ENCODE data around the gene CLEC18B. TPM values are rescaled to one million over a fixed set of nuclear protein-coding genes. Genes with fewer than 3 reads are reported as not detected.

The CLEC18B gene
- total RNA-seq, 1 experiment from 2014 or later: 0.87 TPM

GRCh38 chr16:74460542-74460941, 39.3 kb upstream of the CLEC18B start:
- POLR2A ChIA-PET (ENCODE audit: unreplicated experiment): interaction anchor here (0.7 kb wide), 1 partner anchor 14 kb away, joined by 3 read pairs; no protein-coding TSS in a partner anchor

DNA sequence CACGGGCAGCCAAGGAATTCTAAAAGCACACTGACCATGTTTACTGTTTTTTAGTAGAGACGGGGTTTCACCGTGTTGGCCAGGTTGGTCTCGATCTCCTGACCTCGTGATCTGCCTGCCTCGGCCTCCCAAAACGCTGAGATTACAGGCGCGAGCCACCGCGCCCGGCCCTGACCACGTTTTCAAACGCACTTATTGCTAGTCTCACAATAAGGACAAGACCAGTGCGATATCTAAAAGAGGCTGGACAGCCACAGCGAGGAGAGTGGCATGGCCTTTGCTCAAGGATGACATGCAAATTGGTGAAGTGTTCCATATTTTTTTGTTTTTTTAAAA, 35.0 kb upstream of the CLEC18B start:
- H3K9me2 ChIP-seq (replicated peaks; ENCODE audit: low read length): no peaks in the 10 kb centered on the region
- intact Hi-C loops (cut with micrococcal nuclease): no loop called here
- ATAC-seq (no peak), DNase-seq (no peak)
- POLR2A ChIA-PET (ENCODE audit: unreplicated experiment): no interaction called here
- no peaks in the 10 kb centered on the region for H3K4me1 ChIP-seq (ENCODE audit: insufficient read depth, low read length)
- BruUV-seq (replicated peaks): no TSS peak
- TF ChIP-seq EZH2phosphoT487 (IDR thresholded peaks at IDR 0.05; ENCODE audit: borderline replicate concordance, low read length) (no peak), EZH2 (IDR thresholded peaks at IDR 0.05; ENCODE audit: low read length, unreplicated experiment) (no peak)
- TF ChIP-seq, protein P1, sequence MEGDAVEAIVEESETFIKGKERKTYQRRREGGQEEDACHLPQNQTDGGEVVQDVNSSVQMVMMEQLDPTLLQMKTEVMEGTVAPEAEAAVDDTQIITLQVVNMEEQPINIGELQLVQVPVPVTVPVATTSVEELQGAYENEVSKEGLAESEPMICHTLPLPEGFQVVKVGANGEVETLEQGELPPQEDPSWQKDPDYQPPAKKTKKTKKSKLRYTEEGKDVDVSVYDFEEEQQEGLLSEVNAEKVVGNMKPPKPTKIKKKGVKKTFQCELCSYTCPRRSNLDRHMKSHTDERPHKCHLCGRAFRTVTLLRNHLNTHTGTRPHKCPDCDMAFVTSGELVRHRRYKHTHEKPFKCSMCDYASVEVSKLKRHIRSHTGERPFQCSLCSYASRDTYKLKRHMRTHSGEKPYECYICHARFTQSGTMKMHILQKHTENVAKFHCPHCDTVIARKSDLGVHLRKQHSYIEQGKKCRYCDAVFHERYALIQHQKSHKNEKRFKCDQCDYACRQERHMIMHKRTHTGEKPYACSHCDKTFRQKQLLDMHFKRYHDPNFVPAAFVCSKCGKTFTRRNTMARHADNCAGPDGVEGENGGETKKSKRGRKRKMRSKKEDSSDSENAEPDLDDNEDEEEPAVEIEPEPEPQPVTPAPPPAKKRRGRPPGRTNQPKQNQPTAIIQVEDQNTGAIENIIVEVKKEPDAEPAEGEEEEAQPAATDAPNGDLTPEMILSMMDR (conservative IDR thresholded peaks at IDR 0.05; ENCODE audit: low read depth, low read length): no peak
- peaks cover 8% of the 10 kb centered on the region; the same call in 1 of the 2 replicates for H3K36me3 ChIP-seq (ENCODE audit: low read depth, low read length)
- H3K27ac ChIP-seq (ENCODE audit: low read length): no peak overlapping the region
- no peaks in the 10 kb centered on the region for H4K20me1 ChIP-seq (ENCODE audit: low read length)
- H3K4me3 ChIP-seq (ENCODE audit: low read length): no peak overlapping the region
- H3F3A ChIP-seq (ENCODE audit: low read length, unreplicated experiment): no peaks in the 10 kb centered on the region
- H3K4me2 ChIP-seq (ENCODE audit: low read length): no peak overlapping the region
- no peak overlapping the region for H2AFZ ChIP-seq (ENCODE audit: low read length)
- no peaks in the 10 kb centered on the region for H3K9me3 ChIP-seq (ENCODE audit: low read length)
- no peak overlapping the region for H3K9ac ChIP-seq (ENCODE audit: low read length)
- H3K27me3 ChIP-seq (ENCODE audit: low read length): no peaks in the 10 kb centered on the region
- H3K79me2 ChIP-seq (ENCODE audit: low read length): no peaks in the 10 kb centered on the region
- CTCF ChIA-PET: no interaction called here

More at GRCh38 chr16:74460542-74460941, 39.3 kb upstream of the CLEC18B start:
- no peak for ATAC-seq
- H3F3A ChIP-seq (ENCODE audit: low read length, unreplicated experiment): no peaks in the 10 kb centered on the region
- TF ChIP-seq EZH2 (IDR thresholded peaks at IDR 0.05; ENCODE audit: low read length, unreplicated experiment) (no peak), EZH2phosphoT487 (IDR thresholded peaks at IDR 0.05; ENCODE audit: borderline replicate concordance, low read length) (no peak)
- TF ChIP-seq, protein P1 (conservative IDR thresholded peaks at IDR 0.05; ENCODE audit: low read depth, low read length): no peak
- H3K4me2 ChIP-seq (ENCODE audit: low read length): no peak overlapping the region
- peaks cover 11% of the 10 kb centered on the region; the same call in 1 of the 2 replicates for H3K36me3 ChIP-seq (ENCODE audit: low read depth, low read length)
- no peaks in the 10 kb centered on the region for H4K20me1 ChIP-seq (ENCODE audit: low read length)
- no peak overlapping the region for H3K4me3 ChIP-seq (ENCODE audit: low read length)
- no TSS peak for BruUV-seq (replicated peaks)
- no peak overlapping the region for H3K9ac ChIP-seq (ENCODE audit: low read length)
- no peak for DNase-seq
- no peaks in the 10 kb centered on the region for H3K27me3 ChIP-seq (ENCODE audit: low read length)
- no peaks in the 10 kb centered on the region for H3K9me2 ChIP-seq (replicated peaks; ENCODE audit: low read length)
- intact Hi-C loops (cut with micrococcal nuclease): no loop called here
- peaks cover 15% of the 10 kb centered on the region; the same call in 1 of the 2 replicates for H3K4me1 ChIP-seq (ENCODE audit: insufficient read depth, low read length)
- H3K79me2 ChIP-seq (ENCODE audit: low read length): no peaks in the 10 kb centered on the region
- H3K9me3 ChIP-seq (ENCODE audit: low read length): no peaks in the 10 kb centered on the region
- no peak overlapping the region for H2AFZ ChIP-seq (ENCODE audit: low read length)
- no peak overlapping the region for H3K27ac ChIP-seq (ENCODE audit: low read length)
- CTCF ChIA-PET: interaction anchor here (0.6 kb wide), 1 partner anchor 278 kb away, joined by 3 read pairs; no protein-coding TSS in a partner anchor

- no peak overlapping the region for H3K27ac ChIP-seq (ENCODE audit: low read length)
- ChIA-PET CTCF (no interaction called here), POLR2A (ENCODE audit: unreplicated experiment) (no interaction called here)
- H3K9me3 ChIP-seq (ENCODE audit: low read length): no peaks in the 10 kb centered on the region
- no peak overlapping the region for H3K4me2 ChIP-seq (ENCODE audit: low read length)
- intact Hi-C loops (cut with micrococcal nuclease): no loop called here
- no peaks in the 10 kb centered on the region for H3K4me1 ChIP-seq (ENCODE audit: insufficient read depth, low read length)
- no peak for ATAC-seq
- peaks cover 8% of the 10 kb centered on the region; the same call in 1 of the 2 replicates for H3K36me3 ChIP-seq (ENCODE audit: low read depth, low read length)
- no peak overlapping the region for H2AFZ ChIP-seq (ENCODE audit: low read length)
- DNase-seq: no peak
- BruUV-seq (replicated peaks): no TSS peak
- H3K9me2 ChIP-seq (replicated peaks; ENCODE audit: low read length): no peaks in the 10 kb centered on the region
- no peaks in the 10 kb centered on the region for H4K20me1 ChIP-seq (ENCODE audit: low read length)
- H3K27me3 ChIP-seq (ENCODE audit: low read length): no peaks in the 10 kb centered on the region
- no peak overlapping the region for H3K9ac ChIP-seq (ENCODE audit: low read length)
- TF ChIP-seq EZH2phosphoT487 (IDR thresholded peaks at IDR 0.05; ENCODE audit: borderline replicate concordance, low read length): no peak
- TF ChIP-seq EZH2 (IDR thresholded peaks at IDR 0.05; ENCODE audit: low read length, unreplicated experiment): no peak
- TF ChIP-seq, protein P1 (conservative IDR thresholded peaks at IDR 0.05; ENCODE audit: low read depth, low read length): no peak
- no peak overlapping the region for H3K4me3 ChIP-seq (ENCODE audit: low read length)
- H3F3A ChIP-seq (ENCODE audit: low read length, unreplicated experiment): no peaks in the 10 kb centered on the region
- H3K79me2 ChIP-seq (ENCODE audit: low read length): no peaks in the 10 kb centered on the region
These were observed 34.5 kb upstream of the CLEC18B start for GRCh38 chr16:74455619-74456289.

All from PC-3 (cell line).